ENCODE measurements around the gene NDUFAF8. TPM values are rescaled to one million over a fixed set of nuclear protein-coding genes. Genes with fewer than 3 reads are reported as not detected.
A peak's percentile ranks its signal among the peaks of the same experiment; 100 is the strongest.

The NDUFAF8 gene
- total and polyA plus RNA-seq, 8 donors: 14.5 to 185 (median 43.4) TPM; not detected in 1

- H3K9me3 ChIP-seq: no peaks in the 10 kb centered on the region
- TF ChIP-seq POLR2AphosphoS5 (IDR thresholded peaks at IDR 0.05) (no peak), CTCF (IDR thresholded peaks at IDR 0.05) (no peak), POLR2A (IDR thresholded peaks at IDR 0.05) (no peak), EP300 (IDR thresholded peaks at IDR 0.05) (no peak)
- H3K36me3 ChIP-seq: peaks cover 25 to 80% (median 77%) of the 10 kb centered on the region in 4 donors
- H3K27ac ChIP-seq: peak overlapping the region; percentile 11 to 82 (median 69)
- H3K27me3 ChIP-seq: no peaks in the 10 kb centered on the region
- peaks cover 5 to 57% (median 33%) of the 10 kb centered on the region in 4 donors for H3K4me1 ChIP-seq
- WGBS, 5 donors: 85 to 90% (median 87%) methylated on average over 18 to 23 of the region's 23 CpGs
- intact Hi-C loops (cut with DNase I; ENCODE audit: low total_unique reads): no loop called here
- DNase-seq: no peak
- no peak overlapping the region for H3K4me3 ChIP-seq
These were observed 47.5 kb downstream of the NDUFAF8 start for GRCh38 chr17:81286491-81287145.

GRCh38 chr17:81287152-81287551, 48.0 kb downstream of the NDUFAF8 start:
- Histone ChIP-seq H3K27me3 (no peaks in the 10 kb centered on the region), H3K4me3 (no peak overlapping the region), H3K9me3 (no peaks in the 10 kb centered on the region), H3K36me3 (peaks cover 19 to 75% (median 72%) of the 10 kb centered on the region in 4 donors), H3K4me1 (peaks cover 8 to 62% (median 38%) of the 10 kb centered on the region in 4 donors), H3K27ac (peak overlapping the region in 1 of 5 donors; percentile 82)
- intact Hi-C loops (cut with DNase I; ENCODE audit: low total_unique reads): no loop called here
- DNase-seq: no peak
- WGBS, 5 donors: 88 to 93% (median 92%) methylated on average over 12 to 21 of the region's 21 CpGs
- TF ChIP-seq CTCF (IDR thresholded peaks at IDR 0.05) (no peak), POLR2AphosphoS5 (IDR thresholded peaks at IDR 0.05) (no peak), EP300 (IDR thresholded peaks at IDR 0.05) (no peak), POLR2A (IDR thresholded peaks at IDR 0.05) (no peak)

GRCh38 chr17:81287741-81288430, 48.8 kb downstream of the NDUFAF8 start:
- no peak for DNase-seq
- peaks cover 15 to 70% (median 46%) of the 10 kb centered on the region in 4 donors for H3K4me1 ChIP-seq
- no peaks in the 10 kb centered on the region for H3K9me3 ChIP-seq
- 70 to 88% (median 83%) methylated on average over 15 to 16 of the region's 16 CpGs for WGBS, 5 donors
- intact Hi-C loops (cut with DNase I; ENCODE audit: low total_unique reads): no loop called here
- no peaks in the 10 kb centered on the region for H3K27me3 ChIP-seq
- TF ChIP-seq EP300 (IDR thresholded peaks at IDR 0.05): no peak
- TF ChIP-seq CTCF (IDR thresholded peaks at IDR 0.05): no peak
- TF ChIP-seq POLR2A (IDR thresholded peaks at IDR 0.05): no peak
- no peak for TF ChIP-seq POLR2AphosphoS5 (IDR thresholded peaks at IDR 0.05)
- H3K36me3 ChIP-seq: peaks cover 14 to 67% (median 64%) of the 10 kb centered on the region in 4 donors
- H3K4me3 ChIP-seq: no peak overlapping the region
- H3K27ac ChIP-seq: peak overlapping the region in 2 of 5 donors; percentile 12 to 82

GRCh38 chr17:81288715-81289114, 49.6 kb downstream of the NDUFAF8 start:
- WGBS, 5 donors: 79 to 92% (median 89%) methylated on average over 8 of the region's 8 CpGs
- no peaks in the 10 kb centered on the region for H3K9me3 ChIP-seq
- H3K36me3 ChIP-seq: peaks cover 8 to 60% (median 57%) of the 10 kb centered on the region in 4 donors
- H3K4me3 ChIP-seq: no peak overlapping the region
- H3K4me1 ChIP-seq: peaks cover 23 to 78% (median 54%) of the 10 kb centered on the region in 4 donors
- no peaks in the 10 kb centered on the region for H3K27me3 ChIP-seq
- DNase-seq: no peak
- TF ChIP-seq POLR2A (IDR thresholded peaks at IDR 0.05): no peak
- no peak for TF ChIP-seq POLR2AphosphoS5 (IDR thresholded peaks at IDR 0.05)
- no peak for TF ChIP-seq EP300 (IDR thresholded peaks at IDR 0.05)
- no peak for TF ChIP-seq CTCF (IDR thresholded peaks at IDR 0.05)
- peak overlapping the region in 1 of 5 donors; percentile 0 for H3K27ac ChIP-seq
- intact Hi-C loops (cut with DNase I; ENCODE audit: low total_unique reads): no loop called here
